NCI-H1694 treated with DMSO at 0.1 percent for 48 hours (cell line): ENCODE measurements around the gene ASGR1.
"Not testable (repeated sequence)": the region's sequence is repeated elsewhere in the genome, so short reads cannot be mapped to it uniquely, and the experiment has no call there.

Source experiments
- DNase-seq: peaks from one replicate; lab custom pipeline; 2025; lab: John Stamatoyannopoulos, UW

The ASGR1 gene

GRCh38 chr17:7158424-7158823 lies 20.7 kb downstream of the ASGR1 start:
- not testable (repeated sequence) for DNase-seq

- no peak for DNase-seq
These were observed 22.7 kb downstream of the ASGR1 start for GRCh38 chr17:7156342-7156940.

- no peak for DNase-seq
These were observed 31.4 kb downstream of the ASGR1 start for GRCh38 chr17:7147772-7148171.

- DNase-seq: no peak
These were observed 33.1 kb downstream of the ASGR1 start for GRCh38 chr17:7146115-7146514.

- DNase-seq: no peak
These were observed 35.0 kb downstream of the ASGR1 start for GRCh38 chr17:7144213-7144612.

- no peak for DNase-seq
These were observed 37.3 kb downstream of the ASGR1 start for GRCh38 chr17:7141824-7142223.

- DNase-seq: no peak
These were observed 39.8 kb downstream of the ASGR1 start for GRCh38 chr17:7139400-7139799.

- DNase-seq: no peak
These were observed 40.3 kb downstream of the ASGR1 start for GRCh38 chr17:7138800-7139381.

GRCh38 chr17:7137171-7137943 lies 41.8 kb downstream of the ASGR1 start:
- no peak for DNase-seq

- peak; percentile 59 for DNase-seq
These were observed 42.8 kb downstream of the ASGR1 start for GRCh38 chr17:7136266-7136877.

- no peak for DNase-seq
These were observed 45.3 kb downstream of the ASGR1 start for GRCh38 chr17:7133916-7134315.

- DNase-seq: peak; percentile 14
These were observed 45.7 kb downstream of the ASGR1 start for GRCh38 chr17:7133424-7133823.

GRCh38 chr17:7132511-7133094 lies 46.6 kb downstream of the ASGR1 start:
- DNase-seq: no peak

- DNase-seq: no peak
These were observed 47.8 kb downstream of the ASGR1 start for GRCh38 chr17:7131423-7131791.

- DNase-seq: no peak
These were observed 48.3 kb downstream of the ASGR1 start for GRCh38 chr17:7130621-7131422.

- DNase-seq: no peak
These were observed 49.9 kb downstream of the ASGR1 start for GRCh38 chr17:7129311-7129710.

- no peak for DNase-seq
These were observed 51.0 kb downstream of the ASGR1 start for GRCh38 chr17:7128160-7128559.

GRCh38 chr17:7127501-7127900 lies 51.7 kb downstream of the ASGR1 start:
- not testable (repeated sequence) for DNase-seq

- DNase-seq: not testable (repeated sequence)
These were observed 52.8 kb downstream of the ASGR1 start for GRCh38 chr17:7126386-7126785.

GRCh38 chr17:7124923-7125322 lies 54.2 kb downstream of the ASGR1 start:
- DNase-seq: no peak

- DNase-seq: no peak
These were observed 55.3 kb downstream of the ASGR1 start for GRCh38 chr17:7123844-7124243.
